Activated T-helper 1 cell treated with anti-CD3 and anti-CD28 coated beads, Interleukin-12 subunit alpha, Interleukin-12 subunit beta, Interleukin-2, Interleukin-4 antibody, amounts not matched to agents 30 ng/mL and 10 ng/mL and 1 ng/mL, durations not matched to agents 14 hours and 24 hours and 36 hours (primary cell): ENCODE data around the gene SCAMP5. TPM values are rescaled to one million over a fixed set of nuclear protein-coding genes. Genes with fewer than 3 reads are reported as not detected.
A peak's percentile ranks its signal among the peaks of the same experiment; 100 is the strongest.

ENCODE experiments used
- DNase-seq: peaks from one replicate; pipeline ENCODE4 v3.0.0; 2021; ENCODE audit warnings: low spot score
- H3K27ac Mint-ChIP-seq: one replicate; pipeline ENCODE4 v1.8.0; 2021; ENCODE audit warnings: mild to moderate bottlenecking, mixed read lengths
- H3K27me3 Mint-ChIP-seq: one replicate; pipeline ENCODE4 v1.8.0; 2022; ENCODE audit warnings: mild to moderate bottlenecking, moderate library complexity, mixed read lengths; ENCODE audit not compliant: insufficient read depth
- H3K36me3 Mint-ChIP-seq: one replicate; pipeline ENCODE4 v1.8.0; 2021; ENCODE audit warnings: low read depth, mixed read lengths
- H3K4me1 Mint-ChIP-seq: one replicate; pipeline ENCODE4 v1.8.0; 2021; ENCODE audit warnings: low read depth, mixed read lengths
- H3K4me3 Mint-ChIP-seq: one replicate; pipeline ENCODE4 v1.8.0; 2021; ENCODE audit warnings: mild to moderate bottlenecking, moderate library complexity, mixed read lengths
- H3K9me3 Mint-ChIP-seq: one replicate; pipeline ENCODE4 v1.8.0; 2021; ENCODE audit warnings: mixed read lengths
- intact Hi-C: fragments of 100-400 bp; cut with micrococcal nuclease; formaldehyde crosslinking; loops from one replicate; pipeline ENCODE4 v1.15.1; 2024
- total RNA-seq: library from RNA; stranded (reverse); gene quantifications from 2 replicates; pipeline ENCODE4 v1.2.3, GENCODE V29; 2022

Gene SCAMP5
- total RNA-seq, 1 donor from 2014 or later, result 2.0 TPM

DNA sequence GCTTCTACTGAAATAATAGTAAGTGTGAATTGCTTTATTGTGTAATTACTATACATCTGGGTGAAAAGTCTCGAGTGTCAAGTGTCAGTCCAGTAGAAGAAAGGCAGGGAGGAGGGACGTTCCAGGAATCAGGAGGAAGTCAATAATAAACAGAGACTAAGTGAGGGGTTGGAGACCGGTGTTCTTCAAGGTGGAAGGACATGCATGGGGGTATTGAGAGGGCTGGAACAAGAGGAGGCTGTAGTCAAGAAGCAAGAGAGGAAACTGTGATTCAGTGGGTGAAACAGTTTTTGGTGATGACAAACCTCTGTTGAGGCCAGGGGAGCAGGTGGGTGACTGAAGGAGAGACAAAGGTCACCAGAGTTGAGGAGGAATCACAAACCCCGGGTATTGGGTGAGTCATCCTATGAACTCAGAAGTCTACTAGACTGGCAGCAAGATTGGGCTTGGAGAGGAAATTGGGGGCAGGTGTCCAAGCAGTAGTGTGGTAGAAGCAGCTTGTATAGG is 11.6 kb upstream of the SCAMP5 start:
- no peaks in the 10 kb centered on the region for H3K9me3 Mint-ChIP-seq
- no peaks in the 10 kb centered on the region for H3K36me3 Mint-ChIP-seq
- intact Hi-C loops, result loop anchor here (1.0 kb wide), 2 partner anchors 12 to 22 kb away; partner anchors contain the start of gene SCAMP5
- peak overlapping the region; percentile 77 for H3K27ac Mint-ChIP-seq
- peak overlapping the region; percentile 15 for H3K4me3 Mint-ChIP-seq
- no peaks in the 10 kb centered on the region for H3K27me3 Mint-ChIP-seq
- H3K4me1 Mint-ChIP-seq, result peaks cover 9% of the 10 kb centered on the region
- no peak for DNase-seq

DNA sequence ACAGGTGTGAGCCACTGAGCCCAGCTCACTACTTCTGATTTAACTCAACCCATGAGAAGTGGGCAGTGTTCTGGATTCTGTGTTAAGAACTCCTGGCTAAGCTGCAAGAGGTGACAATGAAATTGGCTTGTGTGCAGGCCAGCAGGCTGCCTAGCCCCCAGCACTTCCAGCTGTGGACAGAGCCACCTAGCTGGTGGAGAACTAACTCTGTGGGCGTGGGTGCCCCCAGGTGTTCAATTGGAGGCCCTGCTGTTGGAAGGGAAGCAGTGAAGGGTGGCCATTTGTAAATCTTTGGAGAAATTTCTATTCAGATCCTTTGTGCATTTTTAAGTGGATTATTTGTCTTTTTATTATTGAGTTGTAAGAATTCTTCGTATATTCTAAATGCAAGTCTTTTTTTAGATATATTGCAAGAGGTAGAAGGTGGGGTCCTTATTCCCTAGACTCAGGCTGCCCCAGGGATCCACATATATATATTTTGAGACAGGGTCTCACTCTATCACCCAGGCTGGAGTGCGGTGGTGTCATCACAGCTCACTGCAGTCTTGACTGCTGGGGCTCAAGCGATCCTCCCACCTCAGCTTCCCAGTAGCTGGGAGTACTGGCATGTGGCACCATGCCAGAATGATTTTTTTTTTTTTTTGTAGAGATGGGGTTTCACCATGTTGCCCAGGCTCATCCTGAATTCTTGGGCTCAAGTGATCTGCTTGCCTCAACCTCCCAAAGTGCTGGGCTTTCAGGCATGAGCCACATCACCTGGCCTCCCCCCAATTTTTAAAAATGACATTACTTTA is 7.2 kb upstream of the SCAMP5 start:
- Mint-ChIP-seq H3K4me3 (no peak overlapping the region), H3K9me3 (no peaks in the 10 kb centered on the region), H3K36me3 (no peaks in the 10 kb centered on the region), H3K27me3 (peaks cover 13% of the 10 kb centered on the region), H3K4me1 (peaks cover 9% of the 10 kb centered on the region), H3K27ac (no peak overlapping the region)
- intact Hi-C loops, result no loop called here
- no peak for DNase-seq

DNA sequence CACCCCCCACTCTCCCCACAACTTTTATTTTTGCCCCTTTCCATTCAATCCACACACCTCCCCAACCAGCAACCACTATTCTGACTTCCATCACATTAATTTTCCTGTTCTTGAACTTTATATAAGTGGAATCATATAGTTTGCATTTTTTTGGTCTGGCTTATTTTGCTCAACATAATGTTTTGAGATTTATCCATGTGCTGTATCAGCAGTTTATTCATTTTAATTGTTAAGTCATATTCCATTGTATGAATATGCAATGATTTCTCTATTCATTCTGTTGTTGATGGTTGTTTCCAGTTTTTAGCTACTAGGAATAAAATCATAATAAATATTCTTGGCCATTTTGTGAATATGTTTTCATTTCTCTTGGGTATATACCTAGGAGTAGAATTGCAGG is 5.8 kb upstream of the SCAMP5 start:
- no peak overlapping the region for H3K4me3 Mint-ChIP-seq
- no peak for DNase-seq
- no peak overlapping the region for H3K27ac Mint-ChIP-seq
- intact Hi-C loops, result no loop called here
- peaks cover 13% of the 10 kb centered on the region for H3K27me3 Mint-ChIP-seq
- no peaks in the 10 kb centered on the region for H3K9me3 Mint-ChIP-seq
- H3K36me3 Mint-ChIP-seq, result no peaks in the 10 kb centered on the region
- no peaks in the 10 kb centered on the region for H3K4me1 Mint-ChIP-seq

DNA sequence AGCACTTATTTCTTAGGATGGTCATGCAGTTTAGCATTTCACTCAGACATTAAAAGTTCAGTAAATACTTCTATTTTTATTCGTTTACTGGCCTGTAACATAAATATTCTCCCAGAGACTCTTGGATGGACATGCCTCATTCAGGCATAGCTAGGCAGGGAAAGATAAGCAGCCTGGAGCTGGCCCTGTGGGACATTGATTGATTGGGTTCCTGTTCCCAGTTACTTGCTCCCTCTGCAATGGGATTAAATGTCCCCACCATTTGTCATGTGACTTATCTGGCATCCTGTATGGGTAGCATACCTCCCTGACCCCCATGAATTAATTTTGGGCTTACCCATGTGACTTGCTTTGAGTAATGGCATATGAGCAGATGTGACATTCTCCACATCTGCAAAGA is 2.7 kb upstream of the SCAMP5 start:
- Mint-ChIP-seq H3K27me3 (peaks cover 29% of the 10 kb centered on the region), H3K9me3 (no peaks in the 10 kb centered on the region), H3K4me3 (no peak overlapping the region), H3K4me1 (peaks cover 4% of the 10 kb centered on the region), H3K36me3 (no peaks in the 10 kb centered on the region), H3K27ac (no peak overlapping the region)
- no peak for DNase-seq
- intact Hi-C loops, result no loop called here

DNA sequence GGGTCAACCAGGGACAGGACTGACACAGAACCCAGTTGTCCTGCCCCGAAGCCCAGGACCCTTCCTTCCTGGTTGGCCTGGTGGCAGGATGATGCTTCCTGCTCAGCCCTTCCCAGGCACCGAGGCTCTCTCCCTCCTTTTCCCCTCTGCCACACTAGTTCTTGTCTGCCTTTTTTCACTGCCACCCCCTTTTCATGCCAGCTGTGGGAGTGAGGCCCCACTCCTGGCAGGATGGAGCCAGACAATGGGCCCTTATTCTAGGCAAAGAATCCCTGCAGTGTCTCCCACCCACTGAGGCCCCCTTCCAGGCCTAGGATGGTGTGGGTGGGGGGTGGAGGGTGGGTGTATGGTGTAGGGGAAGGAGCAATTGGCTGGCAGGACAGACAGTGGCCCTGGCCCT is 1.1 kb upstream of the SCAMP5 start:
- DNase-seq, result no peak
- Mint-ChIP-seq H3K36me3 (no peaks in the 10 kb centered on the region), H3K27me3 (peaks cover 38% of the 10 kb centered on the region), H3K4me3 (no peak overlapping the region), H3K9me3 (no peaks in the 10 kb centered on the region), H3K27ac (no peak overlapping the region), H3K4me1 (peaks cover 4% of the 10 kb centered on the region)
- intact Hi-C loops, result no loop called here

DNA sequence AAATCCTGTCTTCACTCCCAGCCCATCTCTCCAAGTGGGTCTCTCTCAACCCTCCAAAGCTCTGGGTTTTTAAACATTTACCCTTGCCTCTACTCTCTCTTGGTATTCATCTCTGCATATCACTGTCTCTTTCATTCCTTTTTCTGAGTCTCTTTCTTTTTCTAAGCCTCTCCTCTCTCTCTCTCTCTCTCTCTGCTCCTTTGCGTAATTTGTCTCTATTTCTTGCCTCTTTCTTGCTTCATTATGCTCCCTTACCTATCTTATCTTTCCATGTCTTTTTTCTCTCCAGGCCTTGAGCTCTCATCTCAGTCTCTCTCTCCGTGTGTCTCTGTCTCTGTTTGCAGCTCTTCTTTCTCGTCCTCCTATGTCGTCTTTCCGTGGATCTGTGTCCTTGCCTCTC is 678 bp upstream of the SCAMP5 start:
- no peak overlapping the region for H3K27ac Mint-ChIP-seq
- H3K4me1 Mint-ChIP-seq, result peaks cover 4% of the 10 kb centered on the region
- H3K27me3 Mint-ChIP-seq, result peaks cover 34% of the 10 kb centered on the region
- intact Hi-C loops, result loop anchor here (1.0 kb wide), 4 partner anchors 10 to 210 kb away; partner anchors contain the start of genes PPCDC and RPP25
- H3K9me3 Mint-ChIP-seq, result no peaks in the 10 kb centered on the region
- no peak for DNase-seq
- H3K4me3 Mint-ChIP-seq, result peak overlapping the region; percentile 59
- no peaks in the 10 kb centered on the region for H3K36me3 Mint-ChIP-seq

DNA sequence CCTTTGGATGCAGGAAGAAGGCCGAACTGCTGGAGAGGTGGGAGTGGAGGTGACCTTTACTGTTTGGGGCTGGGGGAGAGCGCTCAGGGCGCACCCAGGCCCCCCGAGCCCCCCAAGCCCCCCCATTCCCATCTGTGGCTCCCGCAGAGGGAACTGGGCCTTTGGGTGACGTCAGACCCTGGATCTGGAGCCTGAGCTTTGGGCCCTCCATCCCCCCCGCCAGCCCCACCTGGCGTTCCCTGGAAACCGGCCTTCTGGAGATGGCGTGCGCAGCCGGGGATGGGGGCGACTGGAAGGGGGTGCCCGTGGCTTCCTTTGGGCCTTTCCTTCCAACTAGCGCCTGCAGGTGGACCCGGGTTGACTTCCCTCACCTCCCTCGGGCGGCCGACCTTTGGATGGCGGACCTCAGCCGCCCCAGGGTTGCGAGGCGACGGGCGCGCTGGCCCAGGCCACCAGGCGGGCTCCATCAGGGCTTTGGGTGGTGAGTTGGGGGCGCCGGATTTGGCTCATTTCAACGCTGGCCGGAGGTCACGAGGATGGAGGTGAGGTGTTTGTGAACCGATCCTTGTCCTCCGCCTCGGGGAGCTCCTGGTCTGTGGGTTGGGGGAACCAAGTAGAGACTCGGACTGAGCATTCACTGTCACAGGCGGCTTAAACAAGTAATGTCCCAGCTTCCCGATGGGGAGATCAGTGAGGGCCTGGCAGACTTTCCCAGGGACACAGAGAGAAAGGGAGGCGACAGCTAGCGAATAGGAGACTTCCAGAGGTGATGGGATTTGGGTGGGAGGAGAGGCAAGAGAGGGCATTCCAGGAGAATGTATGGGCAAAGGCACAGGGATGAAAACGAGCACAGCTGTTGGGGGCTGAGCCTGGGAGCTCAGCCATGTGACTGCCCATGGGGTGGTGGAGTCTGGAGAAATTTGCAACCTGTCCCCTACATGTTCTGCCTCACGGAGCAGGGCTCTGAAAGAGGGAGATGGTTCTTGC is 709 bp downstream of the SCAMP5 start:
- intact Hi-C loops, result loop anchor here (1.0 kb wide), 4 partner anchors 12 to 208 kb away; partner anchors contain the start of genes PPCDC and RPP25
- Mint-ChIP-seq H3K9me3 (no peaks in the 10 kb centered on the region), H3K4me1 (peaks cover 4% of the 10 kb centered on the region), H3K36me3 (no peaks in the 10 kb centered on the region), H3K4me3 (peak overlapping the region; percentile 70), H3K27me3 (peaks cover 29% of the 10 kb centered on the region), H3K27ac (no peak overlapping the region)
- no peak for DNase-seq

DNA sequence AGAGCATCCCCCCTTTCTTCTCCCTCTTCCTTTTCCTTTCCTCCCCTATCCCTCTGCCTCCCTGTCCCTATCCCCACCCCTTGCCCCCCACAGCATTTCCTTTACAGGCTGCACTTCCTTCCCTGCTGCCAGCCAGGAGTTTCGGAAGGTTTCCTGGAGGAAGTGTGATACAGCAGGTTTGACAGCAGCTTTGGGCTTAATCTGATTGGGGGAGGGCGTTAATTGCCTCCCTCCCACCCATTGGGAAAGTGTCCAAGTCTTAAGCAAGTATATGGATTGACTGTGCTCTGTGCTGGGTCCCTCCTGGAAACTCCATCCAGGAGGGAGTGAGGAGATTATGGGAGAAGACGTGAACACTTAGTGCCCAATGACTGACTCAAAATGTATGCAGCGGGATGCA is 1.8 kb downstream of the SCAMP5 start:
- Mint-ChIP-seq H3K9me3 (no peaks in the 10 kb centered on the region), H3K36me3 (no peaks in the 10 kb centered on the region), H3K4me3 (no peak overlapping the region), H3K27me3 (peaks cover 29% of the 10 kb centered on the region), H3K27ac (no peak overlapping the region), H3K4me1 (peaks cover 4% of the 10 kb centered on the region)
- DNase-seq, result no peak
- intact Hi-C loops, result no loop called here

DNA sequence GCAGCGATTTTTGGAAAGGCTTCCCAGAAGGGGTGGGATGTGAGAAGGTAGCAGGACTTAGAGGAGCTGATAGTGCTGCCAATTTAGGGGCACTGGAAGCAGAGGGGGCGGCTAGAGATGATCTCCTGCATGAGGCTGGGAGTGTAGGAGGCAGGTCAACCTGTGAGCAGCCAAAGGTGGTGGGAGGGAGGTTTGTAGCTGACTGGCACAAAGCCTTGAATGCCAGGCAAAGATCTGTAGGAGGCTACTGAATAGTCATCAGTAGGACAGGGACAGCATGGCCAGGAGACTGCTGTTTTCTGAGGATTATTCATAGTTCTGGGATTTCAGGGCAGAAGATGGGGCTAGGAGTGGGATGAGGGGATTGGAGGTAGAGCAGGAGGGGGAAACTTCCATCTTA is 2.2 kb downstream of the SCAMP5 start:
- no peaks in the 10 kb centered on the region for H3K9me3 Mint-ChIP-seq
- H3K27ac Mint-ChIP-seq, result no peak overlapping the region
- H3K36me3 Mint-ChIP-seq, result no peaks in the 10 kb centered on the region
- peaks cover 4% of the 10 kb centered on the region for H3K4me1 Mint-ChIP-seq
- intact Hi-C loops, result no loop called here
- peaks cover 29% of the 10 kb centered on the region for H3K27me3 Mint-ChIP-seq
- no peak for DNase-seq
- no peak overlapping the region for H3K4me3 Mint-ChIP-seq

DNA sequence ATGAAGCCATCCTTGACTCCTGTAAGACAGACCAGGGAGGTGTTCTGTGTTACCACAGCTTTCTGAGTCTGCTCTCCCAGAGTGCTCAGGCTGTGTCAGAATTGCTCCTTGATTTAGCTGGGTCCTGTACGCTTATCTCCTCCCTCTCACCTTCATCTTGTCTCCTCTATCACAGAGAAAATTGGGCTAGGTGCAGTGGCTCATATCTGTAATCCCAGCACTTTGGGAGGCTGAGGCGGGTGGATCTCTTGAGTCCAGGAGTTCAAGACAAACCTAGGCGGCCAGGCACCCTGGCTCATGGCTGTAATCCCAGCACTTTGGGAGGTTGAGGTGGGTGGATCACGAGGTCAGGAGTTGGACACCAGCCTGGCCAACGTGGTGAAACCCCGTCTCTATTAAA is 5.9 kb downstream of the SCAMP5 start:
- H3K9me3 Mint-ChIP-seq, result no peaks in the 10 kb centered on the region
- no peak overlapping the region for H3K4me3 Mint-ChIP-seq
- intact Hi-C loops, result no loop called here
- H3K27ac Mint-ChIP-seq, result no peak overlapping the region
- no peak for DNase-seq
- H3K27me3 Mint-ChIP-seq, result peaks cover 25% of the 10 kb centered on the region
- H3K36me3 Mint-ChIP-seq, result no peaks in the 10 kb centered on the region
- H3K4me1 Mint-ChIP-seq, result no peaks in the 10 kb centered on the region

DNA sequence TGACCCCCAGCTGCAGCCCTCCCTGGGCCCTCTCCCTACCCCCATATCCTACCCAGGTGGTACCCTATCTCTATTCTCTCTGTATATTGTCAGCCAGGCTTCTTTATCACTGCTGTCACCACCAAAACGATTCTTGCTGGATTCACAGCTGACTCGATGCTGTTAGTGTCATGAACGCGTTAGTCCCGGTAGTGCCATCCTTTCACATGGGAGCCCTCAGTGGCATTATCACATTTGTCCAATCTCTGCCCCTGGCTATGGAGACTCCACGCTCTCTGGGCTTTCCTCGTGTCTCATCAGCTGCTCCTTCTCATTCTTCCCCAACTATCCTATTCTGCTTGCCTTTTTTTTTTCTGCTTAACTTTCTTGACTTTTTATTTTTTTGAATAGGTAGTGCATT is 7.0 kb downstream of the SCAMP5 start:
- H3K27me3 Mint-ChIP-seq, result peaks cover 14% of the 10 kb centered on the region
- H3K4me1 Mint-ChIP-seq, result no peaks in the 10 kb centered on the region
- H3K36me3 Mint-ChIP-seq, result no peaks in the 10 kb centered on the region
- intact Hi-C loops, result no loop called here
- no peak overlapping the region for H3K4me3 Mint-ChIP-seq
- no peak for DNase-seq
- no peaks in the 10 kb centered on the region for H3K9me3 Mint-ChIP-seq
- H3K27ac Mint-ChIP-seq, result no peak overlapping the region

DNA sequence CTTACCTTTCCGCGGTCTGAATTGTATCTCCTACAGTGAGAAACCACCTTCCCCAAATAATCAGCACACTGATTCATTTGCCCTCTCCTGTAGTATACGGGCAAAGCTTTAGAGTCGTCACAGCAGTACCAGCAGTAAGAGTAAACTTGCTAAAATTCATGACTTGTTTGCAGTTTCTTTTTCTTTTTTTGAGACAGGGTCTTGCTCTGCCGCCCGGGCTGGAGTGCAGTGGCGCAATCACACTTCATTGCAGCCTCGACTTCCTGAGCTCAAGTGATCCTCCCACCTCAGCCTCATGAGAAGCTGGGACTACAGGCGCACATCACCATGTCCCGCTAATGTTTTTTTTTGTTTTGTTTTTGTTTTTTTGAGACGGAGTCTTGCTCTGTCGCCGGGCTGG is 11.9 kb downstream of the SCAMP5 start:
- peaks cover 16% of the 10 kb centered on the region for H3K27me3 Mint-ChIP-seq

DNA sequence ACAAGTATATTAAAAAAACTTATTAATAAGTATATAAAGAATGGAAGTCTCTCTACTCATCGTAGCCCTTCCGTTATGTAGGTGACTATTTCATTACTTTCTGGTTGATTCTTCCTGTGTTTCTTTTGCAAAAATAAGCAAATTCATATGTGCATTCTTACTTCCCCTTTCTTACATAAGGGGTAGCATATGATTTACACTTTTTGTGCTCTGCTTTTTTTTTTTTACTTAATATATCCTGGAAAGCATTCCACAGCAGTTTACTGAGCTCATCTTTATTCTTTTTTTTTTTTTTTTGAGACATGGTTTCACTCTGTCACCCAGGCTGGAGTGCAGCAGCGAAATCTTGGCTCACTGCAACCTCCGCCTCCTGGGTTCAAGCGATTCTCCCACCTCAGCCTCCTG is 12.9 kb downstream of the SCAMP5 start:
- Mint-ChIP-seq H3K9me3 (no peaks in the 10 kb centered on the region), H3K4me3 (no peak overlapping the region), H3K4me1 (no peaks in the 10 kb centered on the region), H3K27ac (no peak overlapping the region), H3K36me3 (no peaks in the 10 kb centered on the region), H3K27me3 (peaks cover 16% of the 10 kb centered on the region)
- DNase-seq, result no peak
- intact Hi-C loops, result no loop called here

More for the DNA sequence above, 11.9 kb downstream of the SCAMP5 start:
- Mint-ChIP-seq H3K4me3 (no peak overlapping the region), H3K27ac (no peak overlapping the region), H3K36me3 (no peaks in the 10 kb centered on the region), H3K9me3 (no peaks in the 10 kb centered on the region), H3K4me1 (no peaks in the 10 kb centered on the region)
- intact Hi-C loops, result no loop called here
- no peak for DNase-seq
